Parathyroid adenoma (tissue), 2 donors: ENCODE data around the gene RFX2.
A peak's percentile ranks its signal among the peaks of the same experiment; 100 is the strongest.

Experiments used
- H2AFZ ChIP-seq: fragments of 300-600 bp; sonication (generic); one replicate; pipeline ENCODE4 v1.7.0; 2017; ENCODE audit warnings: antibody characterized with exemption, mild to moderate bottlenecking
- H3K27ac ChIP-seq: fragments of 300-600 bp; sonication (generic); one replicate; pipeline ENCODE4 v1.7.0; 2017
- H3K27me3 ChIP-seq: fragments of 300-600 bp; sonication (generic); one replicate; pipeline ENCODE4 v1.7.0; 2017; ENCODE audit warnings: low read length; ENCODE audit not compliant: control insufficient read depth, insufficient read depth
- H3K36me3 ChIP-seq: fragments of 300-600 bp; sonication (generic); one replicate; pipeline ENCODE4 v1.7.0; 2017; ENCODE audit warnings: low read length; ENCODE audit not compliant: control insufficient read depth, insufficient read depth
- H3K4me1 ChIP-seq: fragments of 300-600 bp; sonication (generic); one replicate; pipeline ENCODE4 v1.7.0; 2017; ENCODE audit warnings: control low read depth
- H3K4me2 ChIP-seq: fragments of 300-600 bp; sonication (generic); one replicate; pipeline ENCODE4 v1.7.0; 2017; ENCODE audit warnings: low read length
- H3K4me3 ChIP-seq: fragments of 300-600 bp; sonication (generic); one replicate; pipeline ENCODE4 v1.7.0; 2017; ENCODE audit warnings: low read depth, low read length
- H3K79me2 ChIP-seq: fragments of 300-600 bp; sonication (generic); one replicate; pipeline ENCODE4 v1.7.0; 2017; ENCODE audit warnings: control low read depth
- H3K9ac ChIP-seq: fragments of 300-600 bp; sonication (generic); one replicate; pipeline ENCODE4 v1.7.0; 2017; ENCODE audit warnings: mild to moderate bottlenecking
- H3K9me3 ChIP-seq: fragments of 300-600 bp; sonication (generic); one replicate; pipeline ENCODE4 v1.7.0; 2017; ENCODE audit warnings: low read length; ENCODE audit not compliant: control insufficient read depth
- TF ChIP-seq, protein P1 (sequence below): fragments of 300-600 bp; sonication (generic); IDR thresholded peaks from one replicate; pipeline ENCODE4 v1.7.0; 2017; ENCODE audit warnings: antibody characterized with exemption, mild to moderate bottlenecking
- donor health status: primary hyperparathyroidism.

RFX2 gene

DNA sequence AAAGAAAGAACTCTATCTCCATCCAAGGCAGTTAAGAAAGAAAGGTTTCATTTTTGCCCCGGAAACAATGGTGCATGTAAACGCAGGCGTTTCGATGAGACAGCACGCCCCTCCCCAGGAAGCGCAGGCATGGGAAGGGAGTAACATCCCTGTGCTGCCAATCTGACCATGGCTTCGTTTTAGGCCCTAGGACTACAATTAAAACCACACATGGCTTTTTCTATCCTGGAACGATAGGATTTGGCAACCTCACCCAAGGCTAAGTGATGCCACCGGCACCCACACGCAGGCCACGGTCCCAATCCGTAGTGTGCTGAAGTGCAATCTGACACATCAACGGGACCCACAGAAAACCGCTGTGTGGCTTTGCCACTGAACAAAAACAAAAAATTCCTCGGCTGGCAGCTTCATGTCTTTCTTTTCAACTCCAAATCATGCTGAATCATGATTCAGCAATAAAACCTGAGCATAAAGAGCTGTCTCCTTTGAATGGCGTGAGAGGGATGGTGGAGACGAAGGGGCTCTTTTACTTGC lies 156.6 kb downstream of the RFX2 start:
- Histone ChIP-seq H3K27me3 (no peaks in the 10 kb centered on the region), H3K4me2 (peak overlapping the region; percentile 44), H3K36me3 (no peaks in the 10 kb centered on the region), H3K4me3 (no peak overlapping the region), H2AFZ (no peak overlapping the region), H3K9ac (no peak overlapping the region), H3K4me1 (peaks cover 25% of the 10 kb centered on the region), H3K79me2 (peaks cover 69% of the 10 kb centered on the region), H3K9me3 (no peaks in the 10 kb centered on the region), H3K27ac (peak overlapping the region; percentile 34)
- TF ChIP-seq, protein P1, sequence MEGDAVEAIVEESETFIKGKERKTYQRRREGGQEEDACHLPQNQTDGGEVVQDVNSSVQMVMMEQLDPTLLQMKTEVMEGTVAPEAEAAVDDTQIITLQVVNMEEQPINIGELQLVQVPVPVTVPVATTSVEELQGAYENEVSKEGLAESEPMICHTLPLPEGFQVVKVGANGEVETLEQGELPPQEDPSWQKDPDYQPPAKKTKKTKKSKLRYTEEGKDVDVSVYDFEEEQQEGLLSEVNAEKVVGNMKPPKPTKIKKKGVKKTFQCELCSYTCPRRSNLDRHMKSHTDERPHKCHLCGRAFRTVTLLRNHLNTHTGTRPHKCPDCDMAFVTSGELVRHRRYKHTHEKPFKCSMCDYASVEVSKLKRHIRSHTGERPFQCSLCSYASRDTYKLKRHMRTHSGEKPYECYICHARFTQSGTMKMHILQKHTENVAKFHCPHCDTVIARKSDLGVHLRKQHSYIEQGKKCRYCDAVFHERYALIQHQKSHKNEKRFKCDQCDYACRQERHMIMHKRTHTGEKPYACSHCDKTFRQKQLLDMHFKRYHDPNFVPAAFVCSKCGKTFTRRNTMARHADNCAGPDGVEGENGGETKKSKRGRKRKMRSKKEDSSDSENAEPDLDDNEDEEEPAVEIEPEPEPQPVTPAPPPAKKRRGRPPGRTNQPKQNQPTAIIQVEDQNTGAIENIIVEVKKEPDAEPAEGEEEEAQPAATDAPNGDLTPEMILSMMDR = no peak

DNA sequence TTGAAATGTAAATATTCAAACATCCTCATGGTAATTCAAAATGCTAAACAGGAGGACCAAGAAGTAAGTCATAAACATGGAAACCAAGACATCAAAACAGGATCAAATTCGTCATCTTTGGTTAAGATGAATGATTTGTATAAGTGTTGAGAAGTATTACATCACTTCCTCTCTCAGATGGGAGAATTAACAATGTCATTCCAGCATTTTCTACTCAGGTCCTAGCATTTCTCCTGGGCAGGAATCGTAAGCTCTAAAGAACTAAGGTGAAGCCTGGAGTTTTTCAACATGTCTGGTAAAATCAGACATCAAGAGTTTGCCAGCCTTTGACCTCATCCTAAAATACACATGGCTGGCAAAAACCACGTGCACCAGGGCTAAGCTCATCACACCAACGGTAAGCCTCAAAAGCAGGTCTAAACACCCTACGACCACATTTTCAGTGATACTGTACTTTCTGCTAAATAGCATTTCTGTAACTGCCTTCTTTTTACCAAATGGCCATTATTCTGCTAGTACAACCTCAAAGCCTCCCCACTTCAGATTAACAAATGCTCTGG lies 157.2 kb downstream of the RFX2 start:
- Histone ChIP-seq H3K79me2 (peaks cover 64% of the 10 kb centered on the region), H3K36me3 (no peaks in the 10 kb centered on the region), H3K4me1 (peaks cover 25% of the 10 kb centered on the region), H3K9me3 (no peaks in the 10 kb centered on the region), H2AFZ (no peak overlapping the region), H3K27me3 (no peaks in the 10 kb centered on the region), H3K4me2 (no peak overlapping the region), H3K9ac (no peak overlapping the region), H3K4me3 (no peak overlapping the region), H3K27ac (no peak overlapping the region)
- TF ChIP-seq, protein P1 = no peak

DNA sequence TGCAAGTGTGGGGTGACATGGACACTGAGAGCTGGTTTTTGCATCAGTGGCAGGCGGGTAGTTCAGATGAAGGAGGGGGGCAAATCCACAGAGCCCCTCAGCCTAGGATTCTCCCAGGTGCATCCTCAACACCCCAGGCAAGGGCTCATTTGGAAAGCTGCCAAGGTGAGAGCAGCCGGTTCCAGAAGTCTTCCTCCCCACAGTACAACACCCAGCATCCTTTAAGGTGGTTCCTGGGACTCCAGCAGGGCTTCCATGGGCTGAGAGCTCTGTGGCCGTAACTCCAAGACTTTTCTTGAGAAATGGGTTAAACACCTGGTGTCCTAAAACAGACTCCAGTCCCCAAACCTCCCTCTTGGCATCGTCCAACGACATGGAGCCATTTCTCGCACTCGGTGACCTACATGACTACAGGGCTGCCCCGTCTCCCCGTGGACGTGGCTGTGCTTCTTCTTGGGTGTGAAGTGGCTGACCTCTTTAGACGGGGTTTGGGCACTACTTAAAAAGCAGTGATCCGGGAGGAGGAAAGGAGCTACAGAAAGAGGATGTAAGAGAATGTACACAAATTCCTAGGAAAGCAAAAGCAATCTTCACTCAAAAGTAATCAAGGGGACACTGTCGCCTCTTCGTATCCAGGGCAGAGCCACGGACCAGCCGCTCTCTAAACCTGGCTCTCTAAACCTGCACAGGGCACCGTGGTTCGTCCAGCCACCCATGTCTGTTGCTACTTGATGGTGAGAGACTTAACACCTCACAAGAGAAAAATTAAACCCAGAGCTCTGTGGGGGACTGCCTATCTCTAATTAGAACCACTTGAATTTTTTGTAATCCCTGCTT lies 157.9 kb downstream of the RFX2 start:
- peaks cover 64% of the 10 kb centered on the region for H3K79me2 ChIP-seq
- H3K36me3 ChIP-seq = no peaks in the 10 kb centered on the region
- TF ChIP-seq, protein P1 = no peak
- no peaks in the 10 kb centered on the region for H3K27me3 ChIP-seq
- H3K9me3 ChIP-seq = no peaks in the 10 kb centered on the region
- no peak overlapping the region for H3K27ac ChIP-seq
- no peak overlapping the region for H3K4me2 ChIP-seq
- no peak overlapping the region for H3K9ac ChIP-seq
- no peak overlapping the region for H3K4me3 ChIP-seq
- H2AFZ ChIP-seq = no peak overlapping the region
- H3K4me1 ChIP-seq = peaks cover 25% of the 10 kb centered on the region

DNA sequence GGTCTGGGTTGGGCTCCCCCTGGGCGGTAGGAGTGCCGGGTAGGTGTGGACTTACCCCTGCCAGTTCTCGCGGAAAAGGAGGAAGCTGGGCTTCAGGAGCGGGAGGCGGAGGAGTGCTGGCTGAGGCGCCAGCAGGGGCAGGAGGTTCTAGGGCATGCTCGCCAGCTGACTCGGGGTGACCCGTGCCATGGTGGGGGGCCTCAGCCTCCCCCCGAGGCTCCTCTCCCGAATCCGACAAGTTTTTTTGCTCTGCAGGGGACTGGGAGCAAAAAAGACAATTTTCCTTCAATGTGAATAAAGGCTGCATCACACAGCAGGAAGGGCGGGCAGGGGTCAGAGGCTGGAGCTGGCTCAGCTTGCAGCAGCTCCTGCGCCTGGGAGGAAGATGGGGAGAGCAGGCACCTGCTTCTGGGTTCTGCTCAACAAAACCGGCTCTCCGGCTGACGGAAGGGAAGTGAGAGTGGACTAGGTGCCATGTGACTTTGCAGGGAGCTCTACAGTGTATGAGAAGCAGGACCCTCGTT lies 158.9 kb downstream of the RFX2 start:
- Histone ChIP-seq H3K9ac (no peak overlapping the region), H3K79me2 (peaks cover 64% of the 10 kb centered on the region), H3K27me3 (no peaks in the 10 kb centered on the region), H3K4me3 (no peak overlapping the region), H3K27ac (no peak overlapping the region), H3K4me2 (no peak overlapping the region), H3K9me3 (no peaks in the 10 kb centered on the region), H3K36me3 (no peaks in the 10 kb centered on the region), H2AFZ (no peak overlapping the region), H3K4me1 (peaks cover 25% of the 10 kb centered on the region)
- TF ChIP-seq, protein P1 = no peak
